WTC11 (cell line): ENCODE results near the gene SLC25A23. TPM values are rescaled to one million over a fixed set of nuclear protein-coding genes. Genes with fewer than 3 reads are reported as not detected.

Experiments used
- ATAC-seq: fragments of 200-7000 bp; cut with Tn5 transposase; 2 replicates; pipeline ENCODE4 v1.10.0; 2021; ENCODE audit warnings: mild to moderate bottlenecking, moderate library complexity
- CTCF ChIA-PET: fragments of 300-600 bp; sonication (Branson Sonifier 250); formaldehyde crosslinking; loops from one replicate; lab custom pipeline; 2021; ENCODE audit warnings: antibody characterized with exemption; lab: Charles Lee
- POLR2A ChIA-PET: fragments of 350-600 bp; sonication (Branson Sonifier 250); formaldehyde crosslinking; loops from one replicate; lab custom pipeline; 2021; ENCODE audit warnings: antibody characterized with exemption; lab: Charles Lee
- DNase-seq: peaks from one replicate; pipeline ENCODE4 v3.0.0; 2021; ENCODE audit warnings: low spot score
- H3K27ac Mint-ChIP-seq: 2 replicates; pipeline ENCODE4 v1.8.0; 2021; ENCODE audit warnings: mixed read lengths
- H3K27me3 Mint-ChIP-seq: 2 replicates; pipeline ENCODE4 v1.8.0; 2021; ENCODE audit warnings: low read depth, mild to moderate bottlenecking, moderate library complexity, mixed read lengths
- H3K36me3 Mint-ChIP-seq: 2 replicates; pipeline ENCODE4 v1.8.0; 2021; ENCODE audit warnings: mixed read lengths
- H3K4me1 Mint-ChIP-seq: 2 replicates; pipeline ENCODE4 v1.8.0; 2022; ENCODE audit warnings: mixed read lengths
- H3K4me3 Mint-ChIP-seq: 2 replicates; pipeline ENCODE4 v1.8.0; 2021; ENCODE audit warnings: mild to moderate bottlenecking, moderate library complexity, mixed read lengths
- H3K9me3 Mint-ChIP-seq: 2 replicates; pipeline ENCODE4 v1.8.0; 2021; ENCODE audit warnings: mixed read lengths
- AFF4 ChIP-seq: sonication (generic); formaldehyde crosslinking; IDR thresholded peaks from 2 replicates; pipeline ENCODE4 v1.8.1; 2023; ENCODE audit warnings: mild to moderate bottlenecking, missing genetic modification reagents, borderline replicate concordance
- CREB1 ChIP-seq: sonication (generic); formaldehyde crosslinking; IDR thresholded peaks from 2 replicates; pipeline ENCODE4 v1.8.0; 2023; ENCODE audit warnings: mild to moderate bottlenecking, missing genetic modification reagents
- E2F1 ChIP-seq: sonication (generic); formaldehyde crosslinking; IDR thresholded peaks from 2 replicates; pipeline ENCODE4 v1.8.0; 2022; ENCODE audit warnings: mild to moderate bottlenecking, missing genetic modification reagents
- FOXJ3 ChIP-seq: sonication (generic); formaldehyde crosslinking; IDR thresholded peaks from 2 replicates; pipeline ENCODE4 v1.9.0; 2021; ENCODE audit warnings: missing genetic modification reagents, mild to moderate bottlenecking, borderline replicate concordance
- FOXP1 ChIP-seq: sonication (generic); formaldehyde crosslinking; IDR thresholded peaks from 2 replicates; pipeline ENCODE4 v1.8.0; 2022; ENCODE audit warnings: missing genetic modification reagents, mild to moderate bottlenecking, moderate library complexity, borderline replicate concordance
- GTF2I ChIP-seq: fragments of 250-450 bp; sonication (Bioruptor Pico); conservative IDR thresholded peaks from 2 replicates; pipeline ENCODE4 v1.4.0; 2021; ENCODE audit warnings: mild to moderate bottlenecking
- MAX ChIP-seq: sonication (generic); formaldehyde crosslinking; IDR thresholded peaks from 2 replicates; pipeline ENCODE4 v1.8.0; 2022; ENCODE audit warnings: mild to moderate bottlenecking, missing genetic modification reagents
- NFATC4 ChIP-seq: fragments of 250-450 bp; sonication (Bioruptor Pico); IDR thresholded peaks from 2 replicates; pipeline ENCODE4 v1.9.0; 2021; ENCODE audit warnings: mild to moderate bottlenecking
- PRDM15 ChIP-seq: sonication (generic); formaldehyde crosslinking; IDR thresholded peaks from 2 replicates; pipeline ENCODE4 v1.8.0; 2022; ENCODE audit warnings: missing genetic modification reagents
- SP1 ChIP-seq: sonication (generic); formaldehyde crosslinking; conservative IDR thresholded peaks from 2 replicates; pipeline ENCODE4 v1.8.1; 2022; ENCODE audit warnings: missing genetic modification reagents
- ZNF138 ChIP-seq: sonication (generic); formaldehyde crosslinking; conservative IDR thresholded peaks from 2 replicates; pipeline ENCODE4 v1.8.1; 2022; ENCODE audit warnings: mild to moderate bottlenecking, moderate library complexity, missing genetic modification reagents
- ZNF232 ChIP-seq: sonication (generic); formaldehyde crosslinking; IDR thresholded peaks from 2 replicates; pipeline ENCODE4 v1.8.0; 2022; ENCODE audit warnings: mild to moderate bottlenecking, missing genetic modification reagents
- total RNA-seq: library from RNA; stranded (reverse); gene quantifications from 3 replicates; pipeline ENCODE4 v1.2.3, GENCODE V29; 2021
- TF ChIP-seq, protein P1 (sequence below): fragments of 200-600 bp; IDR thresholded peaks from 2 replicates; pipeline ENCODE4 v1.8.0; 2022; ENCODE audit warnings: antibody characterized with exemption
- TF ChIP-seq, protein P2 (sequence below): sonication (generic); formaldehyde crosslinking; IDR thresholded peaks from 2 replicates; pipeline ENCODE4 v1.8.0; 2023; ENCODE audit warnings: missing genetic modification reagents, mild to moderate bottlenecking, borderline replicate concordance
- TF ChIP-seq, protein P3 (sequence below): fragments of 250-450 bp; sonication (Bioruptor Pico); IDR thresholded peaks from 2 replicates; pipeline ENCODE4 v1.9.0; 2021; ENCODE audit warnings: mild to moderate bottlenecking

SLC25A23 gene
- total RNA-seq, 1 experiment from 2014 or later: 63.6 TPM

GRCh38 chr19:6499052-6499790 is 39.6 kb upstream of the SLC25A23 start (continued):
- TF ChIP-seq, protein P1, sequence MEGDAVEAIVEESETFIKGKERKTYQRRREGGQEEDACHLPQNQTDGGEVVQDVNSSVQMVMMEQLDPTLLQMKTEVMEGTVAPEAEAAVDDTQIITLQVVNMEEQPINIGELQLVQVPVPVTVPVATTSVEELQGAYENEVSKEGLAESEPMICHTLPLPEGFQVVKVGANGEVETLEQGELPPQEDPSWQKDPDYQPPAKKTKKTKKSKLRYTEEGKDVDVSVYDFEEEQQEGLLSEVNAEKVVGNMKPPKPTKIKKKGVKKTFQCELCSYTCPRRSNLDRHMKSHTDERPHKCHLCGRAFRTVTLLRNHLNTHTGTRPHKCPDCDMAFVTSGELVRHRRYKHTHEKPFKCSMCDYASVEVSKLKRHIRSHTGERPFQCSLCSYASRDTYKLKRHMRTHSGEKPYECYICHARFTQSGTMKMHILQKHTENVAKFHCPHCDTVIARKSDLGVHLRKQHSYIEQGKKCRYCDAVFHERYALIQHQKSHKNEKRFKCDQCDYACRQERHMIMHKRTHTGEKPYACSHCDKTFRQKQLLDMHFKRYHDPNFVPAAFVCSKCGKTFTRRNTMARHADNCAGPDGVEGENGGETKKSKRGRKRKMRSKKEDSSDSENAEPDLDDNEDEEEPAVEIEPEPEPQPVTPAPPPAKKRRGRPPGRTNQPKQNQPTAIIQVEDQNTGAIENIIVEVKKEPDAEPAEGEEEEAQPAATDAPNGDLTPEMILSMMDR: no peak
- TF ChIP-seq SP1 (CRISPR knock-in tag) (no peak), PRDM15 (no peak), CREB1 (CRISPR knock-in tag) (no peak), NFATC4 (CRISPR knock-in tag) (no peak)
- TF ChIP-seq, all 79 proteins: peak for 0

GRCh38 chr19:6498294-6499036 is 38.9 kb upstream of the SLC25A23 start:
- ATAC-seq (no peak), DNase-seq (no peak)
- no peaks in the 10 kb centered on the region for H3K36me3 Mint-ChIP-seq
- TF ChIP-seq FOXP1 (CRISPR knock-in tag) (no peak), MAX (CRISPR knock-in tag) (no peak), GTF2I (no peak)
- TF ChIP-seq, protein P2, sequence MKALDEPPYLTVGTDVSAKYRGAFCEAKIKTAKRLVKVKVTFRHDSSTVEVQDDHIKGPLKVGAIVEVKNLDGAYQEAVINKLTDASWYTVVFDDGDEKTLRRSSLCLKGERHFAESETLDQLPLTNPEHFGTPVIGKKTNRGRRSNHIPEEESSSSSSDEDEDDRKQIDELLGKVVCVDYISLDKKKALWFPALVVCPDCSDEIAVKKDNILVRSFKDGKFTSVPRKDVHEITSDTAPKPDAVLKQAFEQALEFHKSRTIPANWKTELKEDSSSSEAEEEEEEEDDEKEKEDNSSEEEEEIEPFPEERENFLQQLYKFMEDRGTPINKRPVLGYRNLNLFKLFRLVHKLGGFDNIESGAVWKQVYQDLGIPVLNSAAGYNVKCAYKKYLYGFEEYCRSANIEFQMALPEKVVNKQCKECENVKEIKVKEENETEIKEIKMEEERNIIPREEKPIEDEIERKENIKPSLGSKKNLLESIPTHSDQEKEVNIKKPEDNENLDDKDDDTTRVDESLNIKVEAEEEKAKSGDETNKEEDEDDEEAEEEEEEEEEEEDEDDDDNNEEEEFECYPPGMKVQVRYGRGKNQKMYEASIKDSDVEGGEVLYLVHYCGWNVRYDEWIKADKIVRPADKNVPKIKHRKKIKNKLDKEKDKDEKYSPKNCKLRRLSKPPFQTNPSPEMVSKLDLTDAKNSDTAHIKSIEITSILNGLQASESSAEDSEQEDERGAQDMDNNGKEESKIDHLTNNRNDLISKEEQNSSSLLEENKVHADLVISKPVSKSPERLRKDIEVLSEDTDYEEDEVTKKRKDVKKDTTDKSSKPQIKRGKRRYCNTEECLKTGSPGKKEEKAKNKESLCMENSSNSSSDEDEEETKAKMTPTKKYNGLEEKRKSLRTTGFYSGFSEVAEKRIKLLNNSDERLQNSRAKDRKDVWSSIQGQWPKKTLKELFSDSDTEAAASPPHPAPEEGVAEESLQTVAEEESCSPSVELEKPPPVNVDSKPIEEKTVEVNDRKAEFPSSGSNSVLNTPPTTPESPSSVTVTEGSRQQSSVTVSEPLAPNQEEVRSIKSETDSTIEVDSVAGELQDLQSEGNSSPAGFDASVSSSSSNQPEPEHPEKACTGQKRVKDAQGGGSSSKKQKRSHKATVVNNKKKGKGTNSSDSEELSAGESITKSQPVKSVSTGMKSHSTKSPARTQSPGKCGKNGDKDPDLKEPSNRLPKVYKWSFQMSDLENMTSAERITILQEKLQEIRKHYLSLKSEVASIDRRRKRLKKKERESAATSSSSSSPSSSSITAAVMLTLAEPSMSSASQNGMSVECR (CRISPR knock-in tag): no peak
- H3K27ac Mint-ChIP-seq: no peak overlapping the region
- H3K4me1 Mint-ChIP-seq: peaks cover 6% of the 10 kb centered on the region
- ChIA-PET POLR2A (no interaction called here), CTCF (interaction anchor here (0.6 to 2.2 kb wide), 3 partner anchors 17 to 37 kb away, joined by 4 to 7 read pairs (median 5); partner anchors contain the start of gene DENND1C)
- H3K27me3 Mint-ChIP-seq: peaks cover 25% of the 10 kb centered on the region
- no peak overlapping the region for H3K4me3 Mint-ChIP-seq
- no peaks in the 10 kb centered on the region for H3K9me3 Mint-ChIP-seq

- Mint-ChIP-seq H3K27me3 (peaks cover 11% of the 10 kb centered on the region), H3K4me3 (no peak overlapping the region), H3K36me3 (no peaks in the 10 kb centered on the region), H3K4me1 (no peaks in the 10 kb centered on the region), H3K27ac (no peak overlapping the region), H3K9me3 (peaks cover 11% of the 10 kb centered on the region)
- no peak for DNase-seq
- TF ChIP-seq ZNF232 (CRISPR knock-in tag) (no peak), AFF4 (no peak), ZNF138 (no peak), E2F1 (CRISPR knock-in tag) (no peak), FOXJ3 (CRISPR knock-in tag) (no peak), NFATC4 (CRISPR knock-in tag) (no peak)
- TF ChIP-seq, protein P3, sequence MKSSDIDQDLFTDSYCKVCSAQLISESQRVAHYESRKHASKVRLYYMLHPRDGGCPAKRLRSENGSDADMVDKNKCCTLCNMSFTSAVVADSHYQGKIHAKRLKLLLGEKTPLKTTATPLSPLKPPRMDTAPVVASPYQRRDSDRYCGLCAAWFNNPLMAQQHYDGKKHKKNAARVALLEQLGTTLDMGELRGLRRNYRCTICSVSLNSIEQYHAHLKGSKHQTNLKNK (CRISPR knock-in tag): no peak
- ChIA-PET POLR2A (no interaction called here), CTCF (no interaction called here)
- no peak for ATAC-seq
These were observed 36.4 kb upstream of the SLC25A23 start for GRCh38 chr19:6495947-6496346.
